H9 (cell line): Measurements from ENCODE around the gene STKLD1. TPM values are rescaled to one million over a fixed set of nuclear protein-coding genes. Genes with fewer than 3 reads are reported as not detected.

ENCODE experiments used
- DNase-seq: peaks from one replicate; pipeline ENCODE4 v3.0.0-alpha.2; 2017
- H2AFZ ChIP-seq: one replicate; pipeline ENCODE4 v1.6.1; 2013; ENCODE audit warnings: mild to moderate bottlenecking, low read length, control low read depth, moderate library complexity
- H2AK5ac ChIP-seq: 2 replicates; pipeline ENCODE4 v1.6.1; 2013; ENCODE audit warnings: low read length, control low read depth, mixed read lengths; ENCODE audit not compliant: insufficient read length
- H2BK120ac ChIP-seq: one replicate; pipeline ENCODE4 v1.6.1; 2013; ENCODE audit warnings: low read depth, mild to moderate bottlenecking, low read length, control low read depth, inconsistent platforms; ENCODE audit not compliant: poor library complexity, severe bottlenecking
- H2BK12ac ChIP-seq: 2 replicates; pipeline ENCODE4 v1.6.1; 2013; ENCODE audit warnings: low read length, control low read depth, mixed read lengths, low read depth; ENCODE audit not compliant: insufficient read length
- H2BK15ac ChIP-seq: 2 replicates; pipeline ENCODE4 v1.6.1; 2013; ENCODE audit warnings: low read depth, low read length, control low read depth
- H2BK20ac ChIP-seq: one replicate; pipeline ENCODE4 v1.6.1; 2013; ENCODE audit warnings: low read depth, mild to moderate bottlenecking, low read length, control low read depth, inconsistent platforms; ENCODE audit not compliant: poor library complexity, severe bottlenecking
- H2BK5ac ChIP-seq: 2 replicates; pipeline ENCODE4 v1.6.1; 2013; ENCODE audit warnings: low read length, control low read depth, mixed read lengths; ENCODE audit not compliant: insufficient read length
- H3K14ac ChIP-seq: 2 replicates; pipeline ENCODE4 v1.6.1; 2013; ENCODE audit warnings: low read length, control low read depth; ENCODE audit not compliant: insufficient read depth
- H3K18ac ChIP-seq: 2 replicates; pipeline ENCODE4 v1.6.1; 2013; ENCODE audit warnings: low read depth, mild to moderate bottlenecking, mixed read lengths, low read length, control low read depth; ENCODE audit not compliant: insufficient read length
- H3K23ac ChIP-seq: 2 replicates; pipeline ENCODE4 v1.6.1; 2013; ENCODE audit warnings: low read length, control low read depth, mixed read lengths, low read depth; ENCODE audit not compliant: insufficient read length
- H3K23me2 ChIP-seq: 2 replicates; pipeline ENCODE4 v1.6.1; 2013; ENCODE audit warnings: low read depth, mild to moderate bottlenecking, mixed read lengths, low read length, control low read depth; ENCODE audit not compliant: insufficient read length, poor library complexity, severe bottlenecking
- H3K27ac ChIP-seq: 2 replicates; pipeline ENCODE4 v1.5.1; 2013; ENCODE audit warnings: low read length, control low read depth, mixed read lengths, low read depth; ENCODE audit not compliant: insufficient read length
- H3K27me3 ChIP-seq: 2 replicates; pipeline ENCODE4 v1.6.1; 2013; ENCODE audit warnings: low read length, control low read depth, inconsistent platforms; ENCODE audit not compliant: insufficient read depth
- H3K4ac ChIP-seq: 2 replicates; pipeline ENCODE4 v1.6.1; 2013; ENCODE audit warnings: low read depth, mild to moderate bottlenecking, control low read depth, inconsistent platforms, low read length, moderate library complexity
- H3K4me1 ChIP-seq: 2 replicates; pipeline ENCODE4 v1.6.1; 2013; ENCODE audit warnings: low read length, control low read depth, inconsistent platforms; ENCODE audit not compliant: insufficient read depth
- H3K4me2 ChIP-seq: 2 replicates; pipeline ENCODE4 v1.6.1; 2013; ENCODE audit warnings: low read length, control low read depth, mixed read lengths; ENCODE audit not compliant: insufficient read length, insufficient read depth
- H3K56ac ChIP-seq: 2 replicates; pipeline ENCODE4 v1.6.1; 2013; ENCODE audit warnings: low read depth, mild to moderate bottlenecking, mixed read lengths, low read length, control low read depth; ENCODE audit not compliant: insufficient read length
- H3K79me1 ChIP-seq: 2 replicates; pipeline ENCODE4 v1.6.1; 2013; ENCODE audit warnings: low read depth, mild to moderate bottlenecking, moderate library complexity, low read length, control low read depth, inconsistent platforms; ENCODE audit not compliant: insufficient read depth, poor library complexity, severe bottlenecking
- H3K79me2 ChIP-seq: 2 replicates; pipeline ENCODE4 v1.6.1; 2013; ENCODE audit warnings: low read length, control low read depth, inconsistent platforms; ENCODE audit not compliant: insufficient read depth
- H3K9ac ChIP-seq: 2 replicates; pipeline ENCODE4 v1.6.1; 2013; ENCODE audit warnings: low read length, control low read depth, mixed read lengths; ENCODE audit not compliant: insufficient read length; ENCODE audit errors: extremely low read depth
- H3K9me3 ChIP-seq: one replicate; pipeline ENCODE4 v1.6.1; 2013; ENCODE audit warnings: low read depth, low read length, inconsistent platforms; ENCODE audit not compliant: control insufficient read depth
- H3T11ph ChIP-seq: one replicate; pipeline ENCODE4 v1.6.1; 2013; ENCODE audit warnings: mild to moderate bottlenecking, low read length, control low read depth, inconsistent platforms
- H4K20me1 ChIP-seq: one replicate; pipeline ENCODE4 v1.6.1; 2013; ENCODE audit not compliant: control insufficient read depth, insufficient read length, insufficient read depth
- H4K5ac ChIP-seq: 2 replicates; pipeline ENCODE4 v1.6.1; 2013; ENCODE audit warnings: low read depth, mild to moderate bottlenecking, mixed read lengths, low read length, control low read depth; ENCODE audit not compliant: insufficient read length
- H4K8ac ChIP-seq: replicated peaks from 2 replicates; pipeline ENCODE4 v1.6.1; 2013; ENCODE audit warnings: low read length, control low read depth, mixed read lengths, low read depth; ENCODE audit not compliant: insufficient read length
- H4K91ac ChIP-seq: 2 replicates; pipeline ENCODE4 v1.6.1; 2013; ENCODE audit warnings: low read depth, mild to moderate bottlenecking, moderate library complexity, mixed read lengths, low read length, control low read depth; ENCODE audit not compliant: insufficient read length
- H3K27ac Mint-ChIP-seq, 3 experiments: 2 replicates in 2 of 3; 3 replicates in 1 of 3; pipeline ENCODE4 v1.8.0; 2020 to 2021; ENCODE audit warnings: mixed read lengths in 3 of 3, mild to moderate bottlenecking in 1 of 3, moderate library complexity in 1 of 3
- H3K27me3 Mint-ChIP-seq: 2 replicates; pipeline ENCODE4 v1.8.0; 2021; ENCODE audit warnings: low read depth, mild to moderate bottlenecking, moderate library complexity, mixed read lengths
- H3K36me3 Mint-ChIP-seq, 3 experiments: 2 replicates in 2 of 3; 3 replicates in 1 of 3; pipeline ENCODE4 v1.8.0; 2020 to 2021; ENCODE audit warnings: low read depth in 3 of 3, mixed read lengths in 3 of 3; ENCODE audit not compliant: insufficient read depth in 1 of 3
- H3K4me1 Mint-ChIP-seq, 2 experiments: 2 replicates each; pipeline ENCODE4 v1.8.0; 2020; ENCODE audit warnings: mixed read lengths in 2 of 2
- H3K4me3 Mint-ChIP-seq, 2 experiments: 2 replicates in 1 of 2; 3 replicates in 1 of 2; pipeline ENCODE4 v1.8.0; 2020 to 2021; ENCODE audit warnings: mild to moderate bottlenecking in 2 of 2, mixed read lengths in 2 of 2, moderate library complexity in 1 of 2
- H3K9me3 Mint-ChIP-seq, 2 experiments: 2 replicates in 1 of 2; 3 replicates in 1 of 2; pipeline ENCODE4 v1.8.0; 2020; ENCODE audit warnings: mild to moderate bottlenecking in 2 of 2, mixed read lengths in 2 of 2, moderate library complexity in 1 of 2
- WGBS: extraction: QIAGEN DNeasy Blood & Tissue Kit; methylation state at CpG from one replicate; pipeline ENCODE4 v1.1.7; 2013; ENCODE audit warnings: missing lambda C conversion rate, low lambda C conversion rate, mixed read lengths; ENCODE audit not compliant: insufficient read length; ENCODE audit errors: extremely low coverage; 5-methylcytosine and 5-hydroxymethylcytosine counted together
- total RNA-seq: library from RNA; stranded (reverse); gene quantifications from 2 replicates; pipeline ENCODE4 v1.2.1, GENCODE V29; 2021
- TF ChIP-seq, protein P1 (sequence below): fragments of 200-600 bp; sonication (generic); conservative IDR thresholded peaks from 3 replicates; pipeline ENCODE4 v1.8.0; 2021; ENCODE audit warnings: antibody characterized with exemption, mild to moderate bottlenecking

STKLD1 gene
- total RNA-seq, 1 experiment from 2014 or later, result 0.57 TPM

DNA sequence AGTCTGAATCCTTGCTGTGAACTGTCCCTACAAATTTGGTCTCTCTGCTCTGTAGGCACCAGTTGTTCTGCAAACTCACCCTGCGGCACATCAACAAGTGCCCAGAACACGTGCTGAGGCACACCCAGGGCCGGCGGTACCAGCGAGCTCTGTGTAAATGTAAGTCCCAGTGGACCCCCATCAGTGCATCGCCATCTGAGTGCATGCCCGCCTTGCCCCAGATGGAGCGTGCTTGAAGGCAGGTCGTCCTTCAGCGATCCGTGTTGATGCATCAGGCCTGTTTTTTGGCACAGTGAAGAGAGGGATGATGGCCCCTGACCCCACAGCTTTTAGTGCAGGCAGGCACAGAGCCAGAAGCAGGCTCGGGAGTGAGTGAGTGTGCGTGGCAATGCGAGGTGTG, 18.5 kb upstream of the STKLD1 start:
- no peak overlapping the region for H3K18ac ChIP-seq
- H4K5ac ChIP-seq, result no peak overlapping the region
- H3T11ph ChIP-seq, result no peak overlapping the region
- H3K56ac ChIP-seq, result no peak overlapping the region
- H3K27me3 ChIP-seq, result no peaks in the 10 kb centered on the region
- no peaks in the 10 kb centered on the region; the same call in 1 of the 2 replicates for H3K27me3 Mint-ChIP-seq
- H4K8ac ChIP-seq, result no peak overlapping the region
- H3K27ac Mint-ChIP-seq, result peak overlapping the region in 1 of 3 experiments; percentile 68; a peak in 1 of 7 replicates
- peaks cover 11 to 12% of the 10 kb centered on the region in 2 experiments for H3K4me1 Mint-ChIP-seq
- H3K4me2 ChIP-seq, result peak overlapping the region; percentile 53
- H3K23me2 ChIP-seq, result peaks cover 10% of the 10 kb centered on the region
- TF ChIP-seq, protein P1, sequence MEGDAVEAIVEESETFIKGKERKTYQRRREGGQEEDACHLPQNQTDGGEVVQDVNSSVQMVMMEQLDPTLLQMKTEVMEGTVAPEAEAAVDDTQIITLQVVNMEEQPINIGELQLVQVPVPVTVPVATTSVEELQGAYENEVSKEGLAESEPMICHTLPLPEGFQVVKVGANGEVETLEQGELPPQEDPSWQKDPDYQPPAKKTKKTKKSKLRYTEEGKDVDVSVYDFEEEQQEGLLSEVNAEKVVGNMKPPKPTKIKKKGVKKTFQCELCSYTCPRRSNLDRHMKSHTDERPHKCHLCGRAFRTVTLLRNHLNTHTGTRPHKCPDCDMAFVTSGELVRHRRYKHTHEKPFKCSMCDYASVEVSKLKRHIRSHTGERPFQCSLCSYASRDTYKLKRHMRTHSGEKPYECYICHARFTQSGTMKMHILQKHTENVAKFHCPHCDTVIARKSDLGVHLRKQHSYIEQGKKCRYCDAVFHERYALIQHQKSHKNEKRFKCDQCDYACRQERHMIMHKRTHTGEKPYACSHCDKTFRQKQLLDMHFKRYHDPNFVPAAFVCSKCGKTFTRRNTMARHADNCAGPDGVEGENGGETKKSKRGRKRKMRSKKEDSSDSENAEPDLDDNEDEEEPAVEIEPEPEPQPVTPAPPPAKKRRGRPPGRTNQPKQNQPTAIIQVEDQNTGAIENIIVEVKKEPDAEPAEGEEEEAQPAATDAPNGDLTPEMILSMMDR, result no peak
- H3K79me2 ChIP-seq, result no peaks in the 10 kb centered on the region; the same call in 1 of the 2 replicates
- H3K27ac ChIP-seq, result no peak overlapping the region
- no peak overlapping the region for H3K23ac ChIP-seq
- no peak overlapping the region for H3K4ac ChIP-seq
- H2AK5ac ChIP-seq, result no peak overlapping the region
- peak overlapping the region; percentile 84 to 92 for H3K4me3 Mint-ChIP-seq
- no peak overlapping the region for H3K14ac ChIP-seq
- H2BK5ac ChIP-seq, result no peak overlapping the region
- no peak overlapping the region for H2BK12ac ChIP-seq
- no peaks in the 10 kb centered on the region for H3K9me3 ChIP-seq
- no peak overlapping the region for H2BK120ac ChIP-seq
- H3K4me1 ChIP-seq, result no peaks in the 10 kb centered on the region
- no peaks in the 10 kb centered on the region for H4K20me1 ChIP-seq
- no peak overlapping the region for H2BK20ac ChIP-seq
- no peak overlapping the region for H4K91ac ChIP-seq
- no peaks in the 10 kb centered on the region for H3K9me3 Mint-ChIP-seq
- WGBS, result no CpG with 5 or more reads among the region's 14 CpGs
- H2AFZ ChIP-seq, result no peak overlapping the region
- no peak overlapping the region for H2BK15ac ChIP-seq
- no peak for DNase-seq
- no peak overlapping the region for H3K9ac ChIP-seq
- peaks cover 3% of the 10 kb centered on the region for H3K79me1 ChIP-seq
- H3K36me3 Mint-ChIP-seq, result peaks cover 11 to 57% (median 52%) of the 10 kb centered on the region in 3 experiments; a peak in 6 of 7 replicates
